Measurements from ENCODE around the gene TMEM151B. TPM values are rescaled to one million over a fixed set of nuclear protein-coding genes. Genes with fewer than 3 reads are reported as not detected.

TMEM151B gene
- total and polyA plus RNA-seq, 2 of the 13 experiments (the other 11 are each of a cell fraction or from before 2014, with no cell fraction given) = not detected

GRCh38 chr6:44221961-44222335, 48.3 kb upstream of the TMEM151B start:
- FAIRE-seq (no peak), ATAC-seq (no peak), DNase-seq (ENCODE audit: low spot score) (no peak)
- ChIA-PET CTCF (ENCODE audit: low intra/inter-chr PET ratio, low total read pairs) (interaction anchor here (0.7 to 3.2 kb wide), 3 partner anchors 12 to 32 kb away, joined by 3 to 18 read pairs (median 4); no protein-coding TSS in a partner anchor), POLR2A (interaction anchor here (0.6 to 4.4 kb wide), 8 partner anchors 8 to 91 kb away, joined by 3 to 61 read pairs (median 4); partner anchors contain the start of genes AARS2, HSP90AB1 and SLC35B2)
- H3K9ac ChIP-seq (ENCODE audit: insufficient read depth, low read depth, low read length) = 0 out of 2 replicates have a peak overlapping the region, but pooled peaks have one; percentile 52
- WGBS (ENCODE audit: low lambda C conversion rate) = 54% methylated on average over 2 of the region's 2 CpGs
- no peaks in the 10 kb centered on the region for H4K20me1 ChIP-seq (ENCODE audit: insufficient read depth, low read length)
- peaks cover 85% of the 10 kb centered on the region for H3K4me1 ChIP-seq (ENCODE audit: insufficient read depth, low read length)
- H2AFZ ChIP-seq (ENCODE audit: low read length) = no peak overlapping the region
- H3K4me3 ChIP-seq (replicated peaks in 1 of 3; ENCODE audit: insufficient read depth in 1 of 3, low read depth in 2 of 3, low read length in 3 of 3) = peak overlapping the region in 1 of 3 experiments; percentile 36; a peak in 1 of 6 replicates
- TF ChIP-seq IRF9 (CRISPR knock-in tag; IDR thresholded peaks at IDR 0.05; ENCODE audit: borderline replicate concordance) (no peak), BCL6 (CRISPR knock-in tag; IDR thresholded peaks at IDR 0.05) (no peak), ZBTB7A (CRISPR knock-in tag; IDR thresholded peaks at IDR 0.05) (0 out of 2 replicates have a peak, but pooled peaks have one; percentile 38), ZNF414 (CRISPR knock-in tag; IDR thresholded peaks at IDR 0.05) (0 out of 2 replicates have a peak, but pooled peaks have one; percentile 14)
- peaks cover 1 to 3% of the 10 kb centered on the region in 2 experiments; a peak in 3 of 5 replicates for H3K27me3 ChIP-seq (ENCODE audit: control insufficient read depth in 1 of 2, insufficient read depth in 2 of 2, low read length in 2 of 2)
- no peaks in the 10 kb centered on the region for H3K9me3 ChIP-seq (ENCODE audit: low read length)
- peaks cover 17% of the 10 kb centered on the region for H3K79me2 ChIP-seq (ENCODE audit: insufficient read depth, low read length)
- intact Hi-C loops (cut with micrococcal nuclease; ENCODE audit: unreplicated experiment) (loop anchor here (1.0 kb wide), 2 partner anchors 12 to 50 kb away; no protein-coding TSS in a partner anchor), in situ Hi-C loops (cut with HindIII; ENCODE audit: extremely low pct_ligation_motif_present, low pct_unique_long_range_greater_than_20kb) (loop anchor here (5.0 kb wide), 1 partner anchor 50 kb away; no protein-coding TSS in a partner anchor)
- BruUV-seq (replicated peaks) = no TSS peak
- H3K4me2 ChIP-seq (ENCODE audit: low read depth, low read length) = peak overlapping the region; percentile 66
- no peaks in the 10 kb centered on the region for H3K36me3 ChIP-seq (replicated peaks in 1 of 2; ENCODE audit: control insufficient read depth in 1 of 2, insufficient read depth in 2 of 2, low read length in 2 of 2)
- H3K27ac ChIP-seq (ENCODE audit: extremely low read length, insufficient read depth, low read length) = no peak overlapping the region

Data from HepG2 (cell line).